ENCODE measurements around the gene GRWD1. TPM values are rescaled to one million over a fixed set of nuclear protein-coding genes. Genes with fewer than 3 reads are reported as not detected.
A peak's percentile ranks its signal among the peaks of the same experiment; 100 is the strongest.

GRWD1 gene
- total RNA-seq, 4 donors from 2014 or later: 9.4 to 49.7 (median 13.6) TPM

- no peak for DNase-seq
- no peak overlapping the region for H3K4me3 ChIP-seq
- H3K27me3 ChIP-seq: peaks cover 13% of the 10 kb centered on the region
- no peak for TF ChIP-seq EP300 (IDR thresholded peaks at IDR 0.05; ENCODE audit: low read depth)
- TF ChIP-seq CTCF (IDR thresholded peaks at IDR 0.05): no peak
- no peak for TF ChIP-seq POLR2A (IDR thresholded peaks at IDR 0.05)
- no peak for TF ChIP-seq POLR2AphosphoS5 (IDR thresholded peaks at IDR 0.05)
- 30 to 47% methylated on average over 5 to 10 of the region's 10 CpGs for whole genome bisulfite sequencing, 2 donors (ENCODE audit: low coverage in 1 of 2)
- in situ Hi-C loops (cut with MboI; ENCODE audit: low pct_ligation_motif_present in 1 of 4, low pct_unique_long_range_greater_than_20kb in 1 of 4, low sequenced_read_pairs in 3 of 4): no loop called here
- H3K27ac ChIP-seq: no peak overlapping the region
- peaks cover 20 to 60% (median 36%) of the 10 kb centered on the region in 4 donors for H3K4me1 ChIP-seq
- no peaks in the 10 kb centered on the region for H3K36me3 ChIP-seq
- intact Hi-C loops (cut with DNase I; ENCODE audit: low total_unique reads): loop anchor here (2.0 kb wide), 1 partner anchor 91 kb away; no protein-coding TSS in a partner anchor
- no peaks in the 10 kb centered on the region for H3K9me3 ChIP-seq
These were observed 46.0 kb downstream of the GRWD1 start for GRCh38 chr19:48491793-48492123.

- peak overlapping the region in 3 of 4 donors; percentile 32 to 52 (median 44) for H3K4me3 ChIP-seq
- H3K27me3 ChIP-seq: peaks cover 21% of the 10 kb centered on the region
- H3K4me1 ChIP-seq: peaks cover 15 to 51% (median 31%) of the 10 kb centered on the region in 4 donors
- intact Hi-C loops (cut with DNase I; ENCODE audit: low total_unique reads): no loop called here
- TF ChIP-seq EP300 (IDR thresholded peaks at IDR 0.05; ENCODE audit: low read depth): no peak
- TF ChIP-seq POLR2A (IDR thresholded peaks at IDR 0.05): peak; percentile 77
- peak; percentile 69 to 91 (median 85) for TF ChIP-seq POLR2AphosphoS5 (IDR thresholded peaks at IDR 0.05)
- TF ChIP-seq CTCF (IDR thresholded peaks at IDR 0.05): no peak
- 0 to 3% methylated on average over 4 to 27 of the region's 47 CpGs for WGBS, 2 donors (ENCODE audit: low coverage in 1 of 2)
- DNase-seq: peak; percentile 98
- H3K27ac ChIP-seq: peak overlapping the region; percentile 68 to 73 (median 69)
- no peaks in the 10 kb centered on the region for H3K9me3 ChIP-seq
- in situ Hi-C loops (cut with MboI; ENCODE audit: low pct_ligation_motif_present in 1 of 4, low pct_unique_long_range_greater_than_20kb in 1 of 4, low sequenced_read_pairs in 3 of 4): no loop called here
- no peaks in the 10 kb centered on the region for H3K36me3 ChIP-seq
These were observed 47.3 kb downstream of the GRWD1 start for GRCh38 chr19:48492925-48493717.

GRCh38 chr19:48493718-48494401, 48.1 kb downstream of the GRWD1 start:
- DNase-seq: no peak
- Histone ChIP-seq H3K36me3 (no peaks in the 10 kb centered on the region), H3K27ac (peak overlapping the region; percentile 68 to 73 (median 69)), H3K4me3 (peak overlapping the region in 3 of 4 donors; percentile 32 to 52 (median 44)), H3K9me3 (no peaks in the 10 kb centered on the region), H3K27me3 (peaks cover 28% of the 10 kb centered on the region), H3K4me1 (peaks cover 15 to 50% (median 28%) of the 10 kb centered on the region in 4 donors)
- in situ Hi-C loops (cut with MboI; ENCODE audit: low pct_ligation_motif_present in 1 of 4, low pct_unique_long_range_greater_than_20kb in 1 of 4, low sequenced_read_pairs in 3 of 4) (no loop called here), intact Hi-C loops (cut with DNase I; ENCODE audit: low total_unique reads) (no loop called here)
- no peak for TF ChIP-seq POLR2AphosphoS5 (IDR thresholded peaks at IDR 0.05)
- 31% methylated on average over 7 of the region's 70 CpGs; no CpG with 5 or more reads in 1 of the 2 donors for WGBS, 2 donors (ENCODE audit: low coverage in 1 of 2)

- DNase-seq: no peak
- in situ Hi-C loops (cut with MboI; ENCODE audit: low pct_ligation_motif_present in 1 of 4, low pct_unique_long_range_greater_than_20kb in 1 of 4, low sequenced_read_pairs in 3 of 4) (no loop called here), intact Hi-C loops (cut with DNase I; ENCODE audit: low total_unique reads) (no loop called here)
- Histone ChIP-seq H3K27ac (no peak overlapping the region), H3K27me3 (peaks cover 43% of the 10 kb centered on the region), H3K9me3 (no peaks in the 10 kb centered on the region), H3K4me3 (no peak overlapping the region), H3K4me1 (peaks cover 15 to 45% (median 31%) of the 10 kb centered on the region in 4 donors), H3K36me3 (no peaks in the 10 kb centered on the region)
- no peak for TF ChIP-seq POLR2AphosphoS5 (IDR thresholded peaks at IDR 0.05)
- WGBS, 2 donors (ENCODE audit: low coverage in 1 of 2): 47 to 60% methylated on average over 5 to 6 of the region's 6 CpGs
These were observed 49.6 kb downstream of the GRWD1 start for GRCh38 chr19:48495396-48495795.
